BE2C (cell line): ENCODE measurements around the gene CNIH2.
A peak's percentile ranks its signal among the peaks of the same experiment; 100 is the strongest.
"Not testable (repeated sequence)": the region's sequence is repeated elsewhere in the genome, so short reads cannot be mapped to it uniquely, and the experiment has no call there.

Experiments
- DNase-seq: peaks from one replicate; pipeline ENCODE4 v3.0.0-alpha.2; 2020
- H3K27me3 ChIP-seq: fragments of 250-450 bp; sonication (Bioruptor Pico); 2 replicates; pipeline ENCODE4 v1.5.1; 2020; ENCODE audit warnings: mild to moderate bottlenecking
- H3K36me3 ChIP-seq: fragments of 250-450 bp; sonication (Bioruptor Pico); 2 replicates; pipeline ENCODE4 v1.5.1; 2020; ENCODE audit warnings: mild to moderate bottlenecking
- H3K4me1 ChIP-seq: fragments of 250-450 bp; sonication (Bioruptor Pico); 2 replicates; pipeline ENCODE4 v1.5.1; 2020
- H3K4me3 ChIP-seq: 2 replicates; pipeline ENCODE4 v1.5.1; 2011; ENCODE audit warnings: low read depth, low read length
- H3K9me3 ChIP-seq: fragments of 250-450 bp; sonication (Bioruptor Pico); 2 replicates; pipeline ENCODE4 v1.5.1; 2020
- CTCF ChIP-seq: IDR thresholded peaks from 2 replicates; pipeline ENCODE4 v1.5.1; 2012; ENCODE audit warnings: mild to moderate bottlenecking, low read depth, low read length

Gene CNIH2

GRCh38 chr11:66317723-66318599, 40.0 kb downstream of the CNIH2 start:
- peak; percentile 85 for DNase-seq
- H3K27me3 ChIP-seq, result no peaks in the 10 kb centered on the region
- H3K9me3 ChIP-seq, result no peaks in the 10 kb centered on the region
- no peak for TF ChIP-seq CTCF
- H3K4me1 ChIP-seq, result peaks cover 38% of the 10 kb centered on the region
- peak overlapping the region; percentile 37 for H3K4me3 ChIP-seq
- H3K36me3 ChIP-seq, result no peaks in the 10 kb centered on the region

DNA sequence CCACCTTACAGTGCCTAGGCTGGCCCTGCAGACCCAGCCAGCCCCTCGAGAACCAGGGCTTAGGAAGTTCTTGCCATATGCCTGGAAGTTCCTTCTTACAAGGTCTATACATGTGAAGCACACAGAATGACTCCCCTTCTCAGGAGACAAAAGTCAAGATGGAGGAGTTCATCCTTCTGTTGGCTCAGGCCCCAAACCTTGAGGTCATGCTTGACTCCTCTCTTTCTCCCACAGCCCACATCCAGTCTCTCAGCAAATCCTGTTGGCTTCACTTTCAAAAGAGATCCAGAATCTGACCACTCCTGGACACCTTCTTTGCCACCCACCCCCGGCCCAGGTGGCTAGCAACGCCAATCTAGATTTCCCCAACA, 40.6 kb downstream of the CNIH2 start:
- Histone ChIP-seq H3K9me3 (no peaks in the 10 kb centered on the region), H3K27me3 (no peaks in the 10 kb centered on the region), H3K36me3 (no peaks in the 10 kb centered on the region), H3K4me3 (no peak overlapping the region), H3K4me1 (peaks cover 35% of the 10 kb centered on the region)
- DNase-seq, result no peak
- no peak for TF ChIP-seq CTCF

DNA sequence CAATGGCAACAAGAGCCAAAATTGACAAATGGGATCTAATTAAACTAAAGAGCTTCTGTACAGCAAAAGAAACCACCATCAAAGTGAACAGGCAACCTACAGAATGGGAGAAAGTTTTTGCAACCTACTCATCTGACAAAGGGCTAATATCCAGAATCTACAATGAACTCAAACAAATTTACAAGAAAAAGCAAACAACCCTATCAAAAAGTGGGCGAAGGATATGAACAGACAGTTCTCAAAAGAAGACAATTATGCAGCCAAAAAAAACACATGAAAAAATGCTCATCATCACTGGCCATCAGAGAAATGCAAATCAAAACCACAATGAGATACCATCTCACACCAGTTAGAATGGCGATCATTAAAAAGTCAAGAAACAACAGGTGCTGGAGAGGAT, 42.3 kb downstream of the CNIH2 start:
- not testable (repeated sequence) for H3K27me3 ChIP-seq, H3K9me3 ChIP-seq, H3K36me3 ChIP-seq, H3K4me3 ChIP-seq, DNase-seq
- peaks cover 26% of the 10 kb centered on the region for H3K4me1 ChIP-seq

- not testable (repeated sequence) for H3K36me3 ChIP-seq, H3K9me3 ChIP-seq, DNase-seq, H3K27me3 ChIP-seq, H3K4me3 ChIP-seq
- H3K4me1 ChIP-seq, result peaks cover 24% of the 10 kb centered on the region
Measured at GRCh38 chr11:66320748-66321147, 42.8 kb downstream of the CNIH2 start.

DNA sequence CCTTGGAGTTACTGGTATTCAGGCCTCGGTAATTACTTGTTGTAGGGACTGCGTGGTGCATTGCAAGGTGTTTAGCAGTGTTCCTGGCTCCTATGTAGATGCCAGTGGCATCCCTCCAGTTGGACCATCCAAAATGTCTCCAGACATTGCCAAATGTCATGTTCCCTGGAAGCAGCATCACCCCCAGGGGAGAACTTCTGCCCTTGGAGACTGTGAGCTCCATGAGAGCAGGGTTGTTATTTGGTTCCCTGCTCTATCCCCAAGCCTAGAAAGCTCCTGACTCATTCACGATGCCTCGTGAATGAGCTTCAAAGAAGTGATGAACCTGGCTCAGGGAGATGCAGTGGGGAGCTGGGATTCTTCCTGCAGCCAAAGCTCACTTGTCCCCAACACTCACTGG, 43.6 kb downstream of the CNIH2 start:
- Histone ChIP-seq H3K4me3 (no peak overlapping the region), H3K4me1 (peaks cover 18% of the 10 kb centered on the region), H3K9me3 (no peaks in the 10 kb centered on the region), H3K27me3 (no peaks in the 10 kb centered on the region), H3K36me3 (no peaks in the 10 kb centered on the region)
- TF ChIP-seq CTCF, result no peak
- DNase-seq, result no peak

- H3K27me3 ChIP-seq, result no peaks in the 10 kb centered on the region
- H3K9me3 ChIP-seq, result no peaks in the 10 kb centered on the region
- no peak for TF ChIP-seq CTCF
- no peak for DNase-seq
- H3K4me3 ChIP-seq, result no peak overlapping the region
- peaks cover 21% of the 10 kb centered on the region for H3K4me1 ChIP-seq
- H3K36me3 ChIP-seq, result no peaks in the 10 kb centered on the region
Measured at GRCh38 chr11:66322732-66323427, 44.9 kb downstream of the CNIH2 start.

DNA sequence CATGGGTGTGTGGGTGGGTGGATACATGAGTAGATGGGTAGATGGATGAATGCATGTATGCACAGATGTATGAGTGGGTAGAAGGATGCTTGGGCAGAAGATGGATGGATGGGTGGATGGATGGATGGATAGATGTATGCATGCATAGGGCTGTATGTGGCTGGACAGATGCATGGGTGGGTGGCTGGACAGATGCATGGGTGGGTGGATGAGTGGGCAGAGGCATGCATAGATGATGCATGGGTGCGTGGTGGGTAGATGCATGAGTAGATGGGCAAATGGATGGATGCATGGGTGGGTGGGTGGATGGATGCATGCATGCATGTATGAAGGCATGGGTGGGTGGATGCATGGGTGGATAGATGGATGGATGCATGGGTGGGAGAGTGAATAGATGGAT, 45.7 kb downstream of the CNIH2 start:
- DNase-seq, result no peak
- no peaks in the 10 kb centered on the region for H3K9me3 ChIP-seq
- H3K36me3 ChIP-seq, result no peaks in the 10 kb centered on the region
- no peaks in the 10 kb centered on the region for H3K27me3 ChIP-seq
- TF ChIP-seq CTCF, result no peak
- H3K4me3 ChIP-seq, result no peak overlapping the region
- peaks cover 21% of the 10 kb centered on the region for H3K4me1 ChIP-seq
